GM13977 (cell line): ENCODE data around the gene CNOT6.
A peak's percentile ranks its signal among the peaks of the same experiment; 100 is the strongest.

ENCODE experiments used
- DNase-seq: peaks from one replicate; pipeline ENCODE4 v3.0.0; 2012; ENCODE audit warnings: low spot score
- in situ Hi-C: fragments of 300-500 bp; cut with MboI; formaldehyde crosslinking; loops from one replicate; pipeline ENCODE4 v1.12.0; 2022; ENCODE audit warnings: low sequenced_read_pairs, low pct_unique_long_range_greater_than_20kb, mixed read lengths, inconsistent platforms; ENCODE audit not compliant: unreplicated experiment
- TF ChIP-seq, protein P1 (sequence below): IDR thresholded peaks from 2 replicates; pipeline ENCODE4 v1.5.1; 2012; ENCODE audit warnings: mild to moderate bottlenecking, control low read depth; ENCODE audit not compliant: insufficient read depth; ENCODE audit errors: extremely low read depth, missing control alignments

The CNOT6 gene

DNA sequence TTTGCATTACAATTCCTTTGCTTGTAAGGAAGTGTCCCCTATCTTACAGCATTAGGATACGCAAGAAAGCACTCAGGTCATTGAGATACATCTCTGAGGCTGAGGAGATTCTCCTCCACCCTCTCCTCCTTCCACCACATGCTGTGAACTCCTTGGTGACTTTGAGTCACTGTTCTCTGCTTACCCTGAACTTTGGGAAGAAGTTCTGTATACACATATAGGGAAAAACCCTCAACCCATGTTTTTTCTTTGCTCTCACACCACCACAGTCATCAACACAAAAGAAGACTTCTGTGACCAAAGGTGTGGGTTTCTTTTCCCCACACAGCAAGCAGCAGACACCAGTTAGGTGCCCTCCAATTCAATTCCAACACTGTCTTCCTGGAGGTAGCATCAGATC, 38.1 kb downstream of the CNOT6 start:
- TF ChIP-seq, protein P1, sequence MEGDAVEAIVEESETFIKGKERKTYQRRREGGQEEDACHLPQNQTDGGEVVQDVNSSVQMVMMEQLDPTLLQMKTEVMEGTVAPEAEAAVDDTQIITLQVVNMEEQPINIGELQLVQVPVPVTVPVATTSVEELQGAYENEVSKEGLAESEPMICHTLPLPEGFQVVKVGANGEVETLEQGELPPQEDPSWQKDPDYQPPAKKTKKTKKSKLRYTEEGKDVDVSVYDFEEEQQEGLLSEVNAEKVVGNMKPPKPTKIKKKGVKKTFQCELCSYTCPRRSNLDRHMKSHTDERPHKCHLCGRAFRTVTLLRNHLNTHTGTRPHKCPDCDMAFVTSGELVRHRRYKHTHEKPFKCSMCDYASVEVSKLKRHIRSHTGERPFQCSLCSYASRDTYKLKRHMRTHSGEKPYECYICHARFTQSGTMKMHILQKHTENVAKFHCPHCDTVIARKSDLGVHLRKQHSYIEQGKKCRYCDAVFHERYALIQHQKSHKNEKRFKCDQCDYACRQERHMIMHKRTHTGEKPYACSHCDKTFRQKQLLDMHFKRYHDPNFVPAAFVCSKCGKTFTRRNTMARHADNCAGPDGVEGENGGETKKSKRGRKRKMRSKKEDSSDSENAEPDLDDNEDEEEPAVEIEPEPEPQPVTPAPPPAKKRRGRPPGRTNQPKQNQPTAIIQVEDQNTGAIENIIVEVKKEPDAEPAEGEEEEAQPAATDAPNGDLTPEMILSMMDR = no peak
- no peak for DNase-seq
- in situ Hi-C loops = no loop called here

DNA sequence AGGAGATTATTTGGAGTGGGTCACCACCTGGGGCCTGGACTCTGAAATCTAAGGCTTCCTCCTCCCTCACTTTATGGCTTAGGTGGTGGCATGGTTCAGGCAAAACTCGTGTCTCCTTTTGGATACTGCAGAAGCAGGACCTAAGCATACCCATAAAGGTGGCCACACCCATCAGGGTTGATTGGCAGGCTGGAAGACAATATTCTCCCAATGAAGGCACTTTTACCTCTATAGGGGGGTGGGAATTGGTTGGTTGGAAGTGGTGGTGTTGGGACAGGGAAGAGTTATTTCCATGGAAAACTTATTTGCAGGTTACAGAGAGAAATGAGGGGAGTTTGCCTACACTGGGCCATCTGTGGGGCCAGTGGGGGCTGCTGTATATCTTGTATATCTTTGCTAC, 39.7 kb downstream of the CNOT6 start:
- in situ Hi-C loops = no loop called here
- DNase-seq = no peak
- TF ChIP-seq, protein P1 = no peak

DNA sequence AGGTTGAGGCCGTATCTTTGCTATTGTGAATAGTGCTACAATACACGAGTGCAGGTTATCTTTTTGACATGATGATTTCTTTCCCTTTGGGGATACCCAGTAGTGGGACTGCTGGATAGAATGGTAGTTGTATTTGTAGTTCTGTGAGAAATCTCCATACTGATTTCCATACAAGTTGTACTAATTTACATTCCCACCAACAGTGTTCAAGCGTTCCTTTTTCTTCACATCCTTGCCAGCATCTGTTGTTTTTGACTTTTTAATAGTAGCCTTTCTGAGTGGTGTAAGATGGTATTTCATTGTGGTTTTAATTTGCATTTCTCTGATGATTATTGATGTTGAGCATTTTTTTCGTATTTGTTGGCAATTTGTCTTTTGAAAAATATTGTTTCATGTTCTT, 41.4 kb downstream of the CNOT6 start:
- TF ChIP-seq, protein P1 = no peak
- DNase-seq = no peak
- in situ Hi-C loops = no loop called here

DNA sequence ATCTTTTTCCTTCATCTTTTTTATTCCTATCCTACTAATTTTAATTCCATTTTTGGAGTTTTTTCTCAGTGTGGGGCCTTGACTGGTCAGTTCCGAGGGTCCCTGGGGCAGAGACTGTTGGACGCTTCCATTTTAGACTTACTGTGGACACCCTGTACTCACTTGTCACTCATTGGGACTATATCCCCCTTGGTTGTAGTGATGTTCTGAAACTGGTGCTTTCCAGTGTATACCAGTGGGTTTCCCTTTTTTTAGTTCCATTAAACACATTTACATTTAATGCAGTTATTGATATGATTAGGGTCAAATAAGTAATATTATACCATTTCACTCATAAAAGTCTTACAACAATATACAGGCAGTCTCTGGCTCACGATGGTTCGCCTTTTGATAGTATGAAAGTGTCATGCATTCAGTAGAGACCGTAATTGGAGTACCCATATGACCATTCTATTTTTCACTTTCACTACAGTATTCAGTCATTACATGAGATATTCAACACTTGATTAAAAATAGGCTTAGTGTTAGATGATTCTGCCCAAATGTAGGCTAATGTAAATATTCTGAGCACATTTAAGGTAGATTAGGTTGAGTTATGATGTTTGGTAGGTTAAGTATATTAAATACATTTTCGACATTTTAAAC, 46.0 kb downstream of the CNOT6 start:
- TF ChIP-seq, protein P1 = no peak
- peak; percentile 61 for DNase-seq
- in situ Hi-C loops = no loop called here

DNA sequence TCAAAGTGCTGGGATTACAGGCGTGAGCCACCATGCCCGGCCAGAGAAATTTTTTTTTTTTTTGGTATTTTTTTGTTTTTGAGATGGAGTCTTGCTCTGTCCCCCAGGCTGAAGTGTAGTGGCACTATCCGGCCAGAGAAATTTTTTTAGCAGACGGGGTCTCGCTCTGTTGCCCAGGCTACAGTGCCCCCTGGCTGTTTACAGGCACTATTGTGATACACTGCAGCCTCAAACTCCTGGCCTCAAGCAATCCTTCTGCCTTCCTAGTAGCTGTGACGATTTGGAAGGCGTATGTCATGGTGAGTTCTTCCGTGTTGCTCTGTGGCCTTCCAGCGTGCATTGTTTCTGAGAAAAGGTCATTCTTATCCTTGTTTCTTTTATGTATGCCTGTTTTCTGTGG, 47.5 kb downstream of the CNOT6 start:
- no peak for DNase-seq
- TF ChIP-seq, protein P1 = no peak
- in situ Hi-C loops = no loop called here

DNA sequence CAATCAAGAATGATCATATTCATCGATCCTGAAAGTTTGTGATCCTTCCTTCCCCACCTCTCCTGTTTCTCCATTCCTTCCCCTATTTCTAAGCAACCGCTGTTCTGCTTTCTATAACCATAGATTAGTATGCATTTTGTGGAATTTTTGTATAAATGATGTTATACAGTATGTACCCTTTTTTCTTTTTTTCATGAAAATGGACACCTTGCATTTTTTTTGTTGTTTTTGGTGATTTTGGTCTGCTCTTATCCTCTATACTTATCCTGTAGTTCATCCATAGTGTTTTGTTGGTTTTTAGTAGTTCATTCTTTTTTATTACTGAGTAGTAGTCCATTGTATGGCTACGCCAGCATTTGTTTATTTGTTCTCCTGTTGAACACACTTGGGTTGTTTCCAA, 51.1 kb downstream of the CNOT6 start:
- in situ Hi-C loops = no loop called here
- TF ChIP-seq, protein P1 = no peak
- no peak for DNase-seq

DNA sequence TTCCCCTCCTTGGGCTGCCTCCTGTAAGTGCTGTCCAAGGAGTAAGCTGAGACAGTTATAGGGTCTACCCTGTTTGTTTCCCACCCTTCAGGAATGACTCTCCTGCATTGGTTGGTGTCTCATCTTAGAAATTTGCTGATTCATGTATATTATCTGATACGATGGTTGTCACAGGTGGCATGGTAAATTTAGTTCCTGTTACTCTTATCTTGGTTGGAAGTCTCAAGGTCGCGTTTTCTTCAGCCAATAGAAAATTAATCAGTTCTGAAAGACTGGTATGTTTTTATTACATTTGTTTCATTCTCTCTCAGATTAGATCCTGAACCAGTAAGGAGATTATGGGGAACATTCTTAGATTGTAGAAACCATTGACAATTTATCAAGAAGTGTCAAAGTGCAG, 54.4 kb downstream of the CNOT6 start:
- no peak for DNase-seq
- in situ Hi-C loops = no loop called here
- TF ChIP-seq, protein P1 = no peak
